ENCODE data around the gene TNC.

DNA sequence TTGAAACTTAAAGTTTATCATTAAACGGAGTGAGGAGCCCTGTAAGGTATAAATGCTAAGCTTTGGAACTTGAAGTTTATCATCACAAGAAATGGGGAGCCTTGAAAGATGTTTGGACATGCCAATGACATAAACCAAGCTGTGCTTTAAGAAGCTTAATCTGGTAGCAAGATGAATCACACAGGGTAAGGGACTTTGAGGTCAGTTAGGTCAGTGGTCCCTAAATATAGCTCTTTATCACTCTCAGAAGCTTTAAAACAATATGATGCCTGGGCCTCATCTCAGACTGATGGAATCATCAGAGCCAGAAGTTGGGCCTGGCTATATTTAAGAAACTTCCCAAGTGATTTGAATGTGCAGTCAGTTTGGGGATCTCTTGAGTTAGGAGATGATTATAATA is 85.7 kb downstream of the TNC start:
- no peak for TF ChIP-seq CTCF (IDR thresholded peaks at IDR 0.05)
- TF ChIP-seq POLR2A (IDR thresholded peaks at IDR 0.05) = no peak
- no peak for TF ChIP-seq EP300 (IDR thresholded peaks at IDR 0.05)

Measured in suprapubic skin (tissue), 3 donors.